GM19328 (cell line): ENCODE results near the gene CPXM2.

Source experiments
- ATAC-seq: cut with Tn5 transposase; IDR thresholded peaks from one replicate; pipeline ENCODE4 v1.9.1; 2021; ENCODE audit warnings: mild to moderate bottlenecking, moderate library complexity; ENCODE audit not compliant: unreplicated experiment

The CPXM2 gene

GRCh38 chr10:123878666-123879303 is 12.8 kb downstream of the CPXM2 start:
- no peak for ATAC-seq

GRCh38 chr10:123870260-123870659 is 21.3 kb downstream of the CPXM2 start:
- no peak for ATAC-seq

GRCh38 chr10:123869020-123869414 is 22.6 kb downstream of the CPXM2 start:
- no peak for ATAC-seq

- ATAC-seq, result no peak
Observed at GRCh38 chr10:123868038-123869019, 23.3 kb downstream of the CPXM2 start.

- no peak for ATAC-seq
Observed at GRCh38 chr10:123865880-123866279, 25.7 kb downstream of the CPXM2 start.

- ATAC-seq, result no peak
Observed at GRCh38 chr10:123865350-123865749, 26.3 kb downstream of the CPXM2 start.

GRCh38 chr10:123864923-123865322 is 26.7 kb downstream of the CPXM2 start:
- ATAC-seq, result no peak

- no peak for ATAC-seq
Observed at GRCh38 chr10:123863721-123864482, 27.7 kb downstream of the CPXM2 start.

GRCh38 chr10:123863183-123863575 is 28.4 kb downstream of the CPXM2 start:
- no peak for ATAC-seq

- ATAC-seq, result no peak
Observed at GRCh38 chr10:123862421-123863182, 29.0 kb downstream of the CPXM2 start.

- ATAC-seq, result no peak
Observed at GRCh38 chr10:123860856-123861255, 30.8 kb downstream of the CPXM2 start.

- no peak for ATAC-seq
Observed at GRCh38 chr10:123860209-123860608, 31.4 kb downstream of the CPXM2 start.

GRCh38 chr10:123859653-123860050 is 32.0 kb downstream of the CPXM2 start:
- ATAC-seq, result no peak

- no peak for ATAC-seq
Observed at GRCh38 chr10:123858907-123859652, 32.5 kb downstream of the CPXM2 start.

- no peak for ATAC-seq
Observed at GRCh38 chr10:123858077-123858681, 33.4 kb downstream of the CPXM2 start.

- no peak for ATAC-seq
Observed at GRCh38 chr10:123857616-123858015, 34.0 kb downstream of the CPXM2 start.

- no peak for ATAC-seq
Observed at GRCh38 chr10:123855008-123855684, 36.5 kb downstream of the CPXM2 start.

GRCh38 chr10:123854498-123854897 is 37.1 kb downstream of the CPXM2 start:
- ATAC-seq, result no peak

- ATAC-seq, result no peak
Observed at GRCh38 chr10:123854003-123854402, 37.6 kb downstream of the CPXM2 start.
